HG03196 (cell line): ENCODE results near the gene RPS3.
"Not testable (repeated sequence)": the region's sequence is repeated elsewhere in the genome, so short reads cannot be mapped to it uniquely, and the experiment has no call there.

ENCODE experiments used
- ATAC-seq: cut with Tn5 transposase; IDR thresholded peaks from one replicate; pipeline ENCODE4 v1.9.1; 2021; ENCODE audit not compliant: unreplicated experiment

RPS3 gene

GRCh38 chr11:75409971-75410370 is 10.7 kb downstream of the RPS3 start:
- ATAC-seq = not testable (repeated sequence)

GRCh38 chr11:75413146-75413545 is 13.8 kb downstream of the RPS3 start:
- not testable (repeated sequence) for ATAC-seq

- no peak for ATAC-seq
These were observed 14.5 kb downstream of the RPS3 start for GRCh38 chr11:75413864-75414263.

- no peak for ATAC-seq
These were observed 21.1 kb downstream of the RPS3 start for GRCh38 chr11:75420224-75421034.

GRCh38 chr11:75421035-75421602 is 21.8 kb downstream of the RPS3 start:
- no peak for ATAC-seq

- ATAC-seq = no peak
These were observed 22.6 kb downstream of the RPS3 start for GRCh38 chr11:75421902-75422247.

GRCh38 chr11:75422248-75423231 is 23.2 kb downstream of the RPS3 start:
- no peak for ATAC-seq

GRCh38 chr11:75423721-75424120 is 24.4 kb downstream of the RPS3 start:
- no peak for ATAC-seq

- no peak for ATAC-seq
These were observed 25.1 kb downstream of the RPS3 start for GRCh38 chr11:75424396-75424795.

- ATAC-seq = no peak
These were observed 26.1 kb downstream of the RPS3 start for GRCh38 chr11:75425422-75425821.

GRCh38 chr11:75426720-75427086 is 27.4 kb downstream of the RPS3 start:
- no peak for ATAC-seq

- ATAC-seq = no peak
These were observed 27.9 kb downstream of the RPS3 start for GRCh38 chr11:75427181-75427580.

- ATAC-seq = no peak
These were observed 29.0 kb downstream of the RPS3 start for GRCh38 chr11:75428281-75428724.

- ATAC-seq = no peak
These were observed 29.8 kb downstream of the RPS3 start for GRCh38 chr11:75428989-75429640.

GRCh38 chr11:75429641-75429901 is 30.3 kb downstream of the RPS3 start:
- ATAC-seq = no peak

GRCh38 chr11:75429902-75430713 is 30.8 kb downstream of the RPS3 start:
- ATAC-seq = no peak

- ATAC-seq = no peak
These were observed 31.6 kb downstream of the RPS3 start for GRCh38 chr11:75430714-75431532.

- no peak for ATAC-seq
These were observed 32.5 kb downstream of the RPS3 start for GRCh38 chr11:75431533-75432525.
